OCI-LY7 (cell line): ENCODE data around the gene TMIGD2. TPM values are rescaled to one million over a fixed set of nuclear protein-coding genes. Genes with fewer than 3 reads are reported as not detected.

ENCODE experiments used
- Bru-seq: library from RNA; stranded (reverse); fragments of 400-500 nt; gene quantifications from one replicate; lab custom pipeline; 2021; lab: Mats Ljungman, UMichigan
- BruChase-seq, 2 experiments: library from RNA; stranded (reverse); fragments of 400-500 nt; gene quantifications; one replicate each; lab custom pipeline; 2021; lab: Mats Ljungman, UMichigan
- BruUV-seq: library from RNA; stranded (reverse); fragments of 400-500 nt; replicated peaks from 2 replicates; lab custom pipeline; 2021; lab: Mats Ljungman, UMichigan
- CTCF ChIA-PET: fragments of 300-600 bp; sonication (Branson Sonifier 250); formaldehyde crosslinking; loops from one replicate; lab custom pipeline; 2022; ENCODE audit warnings: antibody characterized with exemption; ENCODE audit not compliant: unreplicated experiment; lab: Charles Lee
- POLR2A ChIA-PET: fragments of 300-600 bp; sonication (Branson Sonifier 250); formaldehyde crosslinking; loops from one replicate; lab custom pipeline; 2022; ENCODE audit warnings: antibody characterized with exemption; lab: Charles Lee
- DNase-seq: peaks from one replicate; pipeline ENCODE4 v3.0.0-alpha.2; 2015; ENCODE audit warnings: low spot score
- H2AFZ ChIP-seq: fragments of 200-600 bp; sonication (generic), shearing (Covaris generic); 2 replicates; pipeline ENCODE4 v1.6.1; 2014; ENCODE audit warnings: mild to moderate bottlenecking, antibody characterized with exemption, low read length, moderate library complexity
- H3K27ac ChIP-seq: fragments of 200-600 bp; sonication (generic); 2 replicates; pipeline ENCODE4 v1.5.1; 2014; ENCODE audit warnings: mixed run types, low read depth, mild to moderate bottlenecking, moderate library complexity, low read length, inconsistent platforms; ENCODE audit not compliant: poor library complexity, severe bottlenecking
- H3K36me3 ChIP-seq: fragments of 200-600 bp; sonication (generic); 2 replicates; pipeline ENCODE4 v1.6.1; 2014; ENCODE audit warnings: mild to moderate bottlenecking, antibody characterized with exemption, low read length, moderate library complexity, mixed read lengths; ENCODE audit not compliant: insufficient read depth
- H3K4me1 ChIP-seq: fragments of 200-600 bp; sonication (generic); 2 replicates; pipeline ENCODE4 v1.5.1; 2014; ENCODE audit warnings: mild to moderate bottlenecking, low read length; ENCODE audit not compliant: insufficient read depth, poor library complexity, severe bottlenecking
- H3K4me2 ChIP-seq: fragments of 200-600 bp; sonication (generic); 2 replicates; pipeline ENCODE4 v1.6.1; 2014; ENCODE audit warnings: mild to moderate bottlenecking, low read length
- H3K4me3 ChIP-seq: fragments of 200-600 bp; sonication (generic); 2 replicates; pipeline ENCODE4 v1.5.1; 2014; ENCODE audit warnings: mild to moderate bottlenecking, low read depth, low read length; ENCODE audit not compliant: poor library complexity, severe bottlenecking
- H3K79me2 ChIP-seq: fragments of 200-600 bp; sonication (generic); 2 replicates; pipeline ENCODE4 v1.6.1; 2016; ENCODE audit warnings: low read depth, mild to moderate bottlenecking, low read length, moderate library complexity, mixed read lengths; ENCODE audit not compliant: insufficient read depth
- H3K9me2 ChIP-seq: fragments of 200-600 bp; sonication (generic); 2 replicates; pipeline ENCODE4 v1.6.1; 2016; ENCODE audit warnings: mild to moderate bottlenecking, low read length, mixed read lengths; ENCODE audit not compliant: insufficient read depth
- H3K9me3 ChIP-seq: fragments of 200-600 bp; sonication (generic); 2 replicates; pipeline ENCODE4 v1.6.1; 2014; ENCODE audit warnings: mild to moderate bottlenecking, mixed run types, low read length, mixed read lengths
- H4K20me1 ChIP-seq: fragments of 200-600 bp; sonication (generic); 2 replicates; pipeline ENCODE4 v1.6.1; 2014; ENCODE audit warnings: mild to moderate bottlenecking, antibody characterized with exemption, low read length, moderate library complexity, mixed read lengths; ENCODE audit not compliant: insufficient read depth
- EZH2phosphoT487 ChIP-seq: fragments of 200-600 bp; sonication (generic); IDR thresholded peaks from 2 replicates; pipeline ENCODE4 v1.6.1; 2018; ENCODE audit warnings: low read depth, borderline replicate concordance, mild to moderate bottlenecking, mixed run types, antibody characterized with exemption, low read length, moderate library complexity, mixed read lengths
- intact Hi-C: fragments of 100-400 bp; cut with micrococcal nuclease; formaldehyde crosslinking; loops from one replicate; pipeline ENCODE4 v1.10.0; 2022; ENCODE audit not compliant: unreplicated experiment
- long read RNA-seq: library from polyadenylated mRNA; stranded (forward); transcript quantifications from one replicate; pipeline ENCODE4 v2.0.0, GENCODE V29; 2022
- total RNA-seq, 2 experiments: library from RNA; depleted of rRNA in 1 of 2; stranded (reverse); fragments of >200 nt in 1 of 2; shearing (Covaris generic) in 1 of 2; gene quantifications; 2 replicates each; pipeline ENCODE4 v1.2.3, GENCODE V29; 2014 to 2022
- TF ChIP-seq, protein P1 (sequence below): fragments of 200-600 bp; sonication (generic); conservative IDR thresholded peaks from 2 replicates; pipeline ENCODE4 v1.5.1; 2014; ENCODE audit warnings: mild to moderate bottlenecking, antibody characterized with exemption, low read length, moderate library complexity, mixed read lengths

Gene TMIGD2, protein sequence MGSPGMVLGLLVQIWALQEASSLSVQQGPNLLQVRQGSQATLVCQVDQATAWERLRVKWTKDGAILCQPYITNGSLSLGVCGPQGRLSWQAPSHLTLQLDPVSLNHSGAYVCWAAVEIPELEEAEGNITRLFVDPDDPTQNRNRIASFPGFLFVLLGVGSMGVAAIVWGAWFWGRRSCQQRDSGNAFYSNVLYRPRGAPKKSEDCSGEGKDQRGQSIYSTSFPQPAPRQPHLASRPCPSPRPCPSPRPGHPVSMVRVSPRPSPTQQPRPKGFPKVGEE
- 2.7 and 6.2 TPM in 2 replicates for total RNA-seq (2014; rRNA removed; shearing (Covaris generic))
- 0.44 and 0.59 TPM in 2 replicates for total RNA-seq (2022)
- percentile 20 among the genes with signal in this experiment for Bru-seq, nascent RNA
- percentile 10 among the genes with signal in this experiment for BruChase-seq, experiment 1, labeled RNA remaining after a 6-hour chase
- BruChase-seq, experiment 2, labeled RNA remaining after a 2-hour chase = percentile 19 among the genes with signal in this experiment
- long read RNA-seq = 0 reads

DNA sequence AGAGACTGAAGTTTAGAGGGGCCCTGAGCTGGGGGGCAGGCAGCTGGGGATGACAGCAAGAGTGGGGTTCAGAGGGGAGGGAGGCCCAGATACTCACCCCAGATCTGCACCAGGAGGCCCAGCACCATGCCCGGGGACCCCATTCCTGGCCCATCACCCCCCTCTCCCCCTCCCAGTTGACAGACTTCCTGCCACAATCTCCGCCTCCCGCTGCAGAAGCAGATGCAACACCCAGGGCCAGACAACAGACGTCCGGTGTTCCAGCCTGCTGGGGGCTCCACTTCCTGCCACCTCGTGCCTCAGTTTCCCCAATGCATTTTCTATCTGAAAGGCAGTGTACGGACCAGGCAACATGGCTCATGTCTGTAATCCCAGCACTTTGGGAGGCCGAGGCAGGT lies at the start of gene TMIGD2:
TSS of gene TMIGD2 (minus strand) at position 147 of the 398 bp plus-strand sequence. CDS start at position 143, 4 bp downstream.
- intact Hi-C loops = no loop called here
- H4K20me1 ChIP-seq = no peaks in the 10 kb centered on the region
- H2AFZ ChIP-seq = peak within 1 kb of the TSS; percentile 52; the same call in 1 of the 2 replicates

DNA sequence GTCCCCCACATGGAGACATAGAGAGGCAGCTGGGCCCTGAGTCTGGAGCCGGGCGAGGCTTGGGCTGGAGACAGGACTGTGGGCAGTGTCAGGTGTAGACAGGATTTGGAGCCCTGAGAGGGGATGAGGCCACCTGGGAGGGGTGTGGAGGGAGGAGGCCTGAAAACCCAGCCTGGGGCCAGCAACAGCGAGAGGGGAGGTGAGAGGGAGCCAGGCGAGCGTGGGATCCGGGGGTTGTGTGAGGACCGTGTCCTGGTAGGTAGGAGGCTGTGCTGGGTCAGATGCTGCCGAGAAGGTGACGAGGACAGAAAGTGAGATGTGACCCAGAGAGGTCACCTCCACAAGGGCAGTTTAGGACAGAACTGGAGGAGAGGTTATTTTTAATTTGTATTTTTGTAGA lies 48.5 kb upstream of the TMIGD2 start:
- H3K36me3 ChIP-seq = peaks cover 13% of the 10 kb centered on the region; the same call in 1 of the 2 replicates
- no peak for DNase-seq
- POLR2A ChIA-PET = no interaction called here
- H3K79me2 ChIP-seq = no peaks in the 10 kb centered on the region
- no peaks in the 10 kb centered on the region for H3K9me2 ChIP-seq
- H3K4me2 ChIP-seq = no peak overlapping the region
- intact Hi-C loops = no loop called here
- H3K4me3 ChIP-seq = no peak overlapping the region
- no peak for TF ChIP-seq EZH2phosphoT487
- TF ChIP-seq, protein P1, sequence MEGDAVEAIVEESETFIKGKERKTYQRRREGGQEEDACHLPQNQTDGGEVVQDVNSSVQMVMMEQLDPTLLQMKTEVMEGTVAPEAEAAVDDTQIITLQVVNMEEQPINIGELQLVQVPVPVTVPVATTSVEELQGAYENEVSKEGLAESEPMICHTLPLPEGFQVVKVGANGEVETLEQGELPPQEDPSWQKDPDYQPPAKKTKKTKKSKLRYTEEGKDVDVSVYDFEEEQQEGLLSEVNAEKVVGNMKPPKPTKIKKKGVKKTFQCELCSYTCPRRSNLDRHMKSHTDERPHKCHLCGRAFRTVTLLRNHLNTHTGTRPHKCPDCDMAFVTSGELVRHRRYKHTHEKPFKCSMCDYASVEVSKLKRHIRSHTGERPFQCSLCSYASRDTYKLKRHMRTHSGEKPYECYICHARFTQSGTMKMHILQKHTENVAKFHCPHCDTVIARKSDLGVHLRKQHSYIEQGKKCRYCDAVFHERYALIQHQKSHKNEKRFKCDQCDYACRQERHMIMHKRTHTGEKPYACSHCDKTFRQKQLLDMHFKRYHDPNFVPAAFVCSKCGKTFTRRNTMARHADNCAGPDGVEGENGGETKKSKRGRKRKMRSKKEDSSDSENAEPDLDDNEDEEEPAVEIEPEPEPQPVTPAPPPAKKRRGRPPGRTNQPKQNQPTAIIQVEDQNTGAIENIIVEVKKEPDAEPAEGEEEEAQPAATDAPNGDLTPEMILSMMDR = no peak
- H3K9me3 ChIP-seq = no peaks in the 10 kb centered on the region
- no TSS peak for BruUV-seq
- H2AFZ ChIP-seq = no peak overlapping the region
- CTCF ChIA-PET = no interaction called here
- H4K20me1 ChIP-seq = no peaks in the 10 kb centered on the region
- no peak overlapping the region for H3K27ac ChIP-seq
- H3K4me1 ChIP-seq = no peaks in the 10 kb centered on the region

More for the DNA sequence above, at the start of gene TMIGD2:
- peak within 1 kb of the TSS; percentile 9; the same call in 1 of the 2 replicates for H3K4me2 ChIP-seq
- ChIA-PET POLR2A (interaction anchor here (0.6 kb wide), 2 partner anchors 13 to 169 kb away, joined by 3 read pairs; no protein-coding TSS in a partner anchor), CTCF (no interaction called here)
- H3K36me3 ChIP-seq = no peaks in the 10 kb centered on the region
- no peaks in the 10 kb centered on the region for H3K9me3 ChIP-seq
- TF ChIP-seq EZH2phosphoT487 = no peak
- TF ChIP-seq, protein P1 = no peak
- no peak within 1 kb of the TSS for H3K4me3 ChIP-seq
- no TSS peak for BruUV-seq
- peaks cover 13% of the 10 kb centered on the region for H3K4me1 ChIP-seq
- no peaks in the 10 kb centered on the region for H3K79me2 ChIP-seq
- no peaks in the 10 kb centered on the region for H3K9me2 ChIP-seq
- no peak for DNase-seq
- H3K27ac ChIP-seq = no peak within 1 kb of the TSS
